GM12878 (cell line): ENCODE results near the gene ABCA3. TPM values are rescaled to one million over a fixed set of nuclear protein-coding genes. Genes with fewer than 3 reads are reported as not detected.

Experiments
- ATAC-seq: fragments of 200-7000 bp; cut with Tn5 transposase; 3 replicates; pipeline ENCODE4 v1.9.1; 2020; ENCODE audit warnings: mild to moderate bottlenecking, moderate library complexity
- BruUV-seq: library from RNA; stranded (reverse); fragments of 400-500 nt; replicated peaks from 2 replicates; lab custom pipeline; 2021; lab: Mats Ljungman, UMichigan
- CTCF ChIA-PET: fragments of 300-600 bp; sonication (Branson Sonifier 250); formaldehyde crosslinking; extraction: SDS; loops from one replicate; lab custom pipeline; 2021; ENCODE audit warnings: inconsistent platforms; lab: Yijun Ruan, JAX
- POLR2A ChIA-PET: fragments of 350-600 bp; formaldehyde crosslinking; extraction: SDS; loops from one replicate; lab custom pipeline; 2021; ENCODE audit warnings: inconsistent platforms; lab: Charles Lee
- RAD21 ChIA-PET: fragments of 300-600 bp; sonication (Branson Sonifier 250); formaldehyde crosslinking; loops from one replicate; lab custom pipeline; 2023; ENCODE audit warnings: antibody characterized with exemption; ENCODE audit not compliant: unreplicated experiment; lab: Charles Lee
- SMC1A ChIA-PET: fragments of 300-600 bp; sonication (Branson Sonifier 250); formaldehyde crosslinking; loops from one replicate; lab custom pipeline; 2023; ENCODE audit not compliant: unreplicated experiment, uncharacterized antibody; lab: Charles Lee
- DNase-seq: peaks from one replicate; pipeline ENCODE4 v3.0.0-alpha.2; 2011; ENCODE audit warnings: low read depth, low spot score
- FAIRE-seq: peaks from 3 replicates; lab custom pipeline; 2011; peaks lifted over from hg19 to GRCh38; lab: Jason Lieb, UNC
- H2AFZ ChIP-seq: 2 replicates; pipeline ENCODE4 v1.6.0; 2011; ENCODE audit warnings: low read depth, low read length, control low read depth; ENCODE audit not compliant: control insufficient read depth
- H3K27ac ChIP-seq: 2 replicates; pipeline ENCODE4 v1.5.1; 2011; ENCODE audit warnings: control low read depth; ENCODE audit not compliant: control insufficient read depth, insufficient read depth
- H3K27me3 ChIP-seq, 2 experiments: replicated peaks in 1 of 2; 2 replicates each; pipeline versions ENCODE4 v1.6.0 to v1.6.1; 2011; ENCODE audit warnings: low read length in 1 of 2; ENCODE audit not compliant: control insufficient read depth in 2 of 2, insufficient read depth in 2 of 2
- H3K36me3 ChIP-seq, 2 experiments: 2 replicates each; pipeline ENCODE4 v1.5.1; 2011; ENCODE audit warnings: low read length in 1 of 2; ENCODE audit not compliant: control insufficient read depth in 2 of 2, insufficient read depth in 2 of 2
- H3K4me1 ChIP-seq: 2 replicates; pipeline ENCODE4 v1.6.1; 2011; ENCODE audit warnings: mild to moderate bottlenecking, low read length, moderate library complexity, mixed read lengths; ENCODE audit not compliant: control insufficient read depth, insufficient read depth
- H3K4me2 ChIP-seq: 2 replicates; pipeline ENCODE4 v1.6.0; 2011; ENCODE audit warnings: control low read depth; ENCODE audit not compliant: control insufficient read depth, insufficient read depth
- H3K4me3 ChIP-seq: fragments of 200-600 bp; sonication (generic); 2 replicates; pipeline ENCODE4 v1.5.1; 2016
- H3K79me2 ChIP-seq: 2 replicates; pipeline ENCODE4 v1.6.0; 2011; ENCODE audit warnings: low read length; ENCODE audit not compliant: control insufficient read depth, insufficient read depth
- H3K9ac ChIP-seq: 2 replicates; pipeline ENCODE4 v1.8.0; 2011; ENCODE audit warnings: low read length, control low read depth, mixed read lengths; ENCODE audit not compliant: control insufficient read depth, insufficient read depth
- H3K9me3 ChIP-seq: replicated peaks from 3 replicates; pipeline ENCODE4 v1.5.1; 2011; ENCODE audit warnings: mild to moderate bottlenecking, low read length; ENCODE audit not compliant: control insufficient read depth, insufficient read depth
- H4K20me1 ChIP-seq: 2 replicates; pipeline ENCODE4 v1.6.0; 2011; ENCODE audit not compliant: control insufficient read depth, insufficient read depth
- BRCA1 ChIP-seq: IDR thresholded peaks from 2 replicates; pipeline ENCODE4 v1.6.1; 2011; ENCODE audit warnings: low read depth, low read length, improper control_type of control experiment
- CHD4 ChIP-seq: fragments of 200-600 bp; sonication (generic); IDR thresholded peaks from 2 replicates; pipeline ENCODE4 v1.6.1; 2016; ENCODE audit warnings: mild to moderate bottlenecking
- EED ChIP-seq: sonication (generic); IDR thresholded peaks from 2 replicates; pipeline ENCODE4 v1.6.1; 2016; ENCODE audit warnings: antibody characterized with exemption, low read depth
- ELK1 ChIP-seq: IDR thresholded peaks from 2 replicates; pipeline ENCODE4 v1.6.1; 2012; ENCODE audit warnings: low read depth, low read length, improper control_type of control experiment
- ETV6 ChIP-seq, 2 experiments: fragments of 450-650 bp in 1 of 2; IDR thresholded peaks in 1 of 2; conservative IDR thresholded peaks in 1 of 2; 2 replicates each; pipeline ENCODE4 v1.6.1; 2014; ENCODE audit warnings: antibody characterized with exemption in 1 of 2, borderline replicate concordance in 1 of 2, low read depth in 1 of 2, mild to moderate bottlenecking in 1 of 2, moderate library complexity in 1 of 2
- EZH2 ChIP-seq: IDR thresholded peaks from 2 replicates; pipeline ENCODE4 v1.6.1; 2012; ENCODE audit warnings: low read depth, mild to moderate bottlenecking, control low read depth, inconsistent platforms, low read length, borderline replicate concordance; ENCODE audit not compliant: control insufficient read depth
- FOS ChIP-seq: IDR thresholded peaks from 3 replicates; pipeline ENCODE4 v1.6.1; 2011; ENCODE audit warnings: borderline replicate concordance; ENCODE audit not compliant: insufficient read length; ENCODE audit errors: extremely low read depth
- KDM1A ChIP-seq: fragments of 200-600 bp; sonication (generic); IDR thresholded peaks from 2 replicates; pipeline ENCODE4 v1.6.1; 2016; ENCODE audit warnings: borderline replicate concordance
- KLF5 ChIP-seq: fragments of 450-650 bp; IDR thresholded peaks from 2 replicates; pipeline ENCODE4 v1.6.1; 2014; ENCODE audit warnings: mild to moderate bottlenecking; ENCODE audit not compliant: partially characterized antibody
- MTA2 ChIP-seq: fragments of 450-650 bp; IDR thresholded peaks from 2 replicates; pipeline ENCODE4 v1.6.1; 2016; ENCODE audit warnings: low read depth, mild to moderate bottlenecking, moderate library complexity
- MXI1 ChIP-seq: fragments of 150-350 bp; IDR thresholded peaks from 2 replicates; pipeline ENCODE4 v1.6.1; 2011; ENCODE audit warnings: low read depth, mild to moderate bottlenecking, inconsistent platforms, low read length, improper control_type of control experiment
- MYB ChIP-seq: fragments of 150-350 bp; IDR thresholded peaks from 2 replicates; pipeline ENCODE4 v1.6.1; 2014; ENCODE audit warnings: mild to moderate bottlenecking, low read depth, low read length, borderline replicate concordance
- NR2C2 ChIP-seq: IDR thresholded peaks from 2 replicates; pipeline ENCODE4 v1.6.1; 2011; ENCODE audit warnings: borderline replicate concordance, low read depth; ENCODE audit not compliant: control insufficient read depth, insufficient read length
- RAD51 ChIP-seq: fragments of 450-650 bp; IDR thresholded peaks from 2 replicates; pipeline ENCODE4 v1.6.1; 2016; ENCODE audit warnings: moderate library complexity, mild to moderate bottlenecking, inconsistent platforms
- RELA ChIP-seq: fragments of 450-650 bp; IDR thresholded peaks from 2 replicates; pipeline ENCODE4 v1.8.0; 2014; ENCODE audit warnings: borderline replicate concordance; ENCODE audit not compliant: partially characterized antibody
- SRF ChIP-seq, 2 experiments: IDR thresholded peaks; 2 replicates each; pipeline ENCODE4 v1.6.1; 2011; ENCODE audit warnings: low read depth in 2 of 2, low read length in 2 of 2, mild to moderate bottlenecking in 1 of 2, moderate library complexity in 1 of 2
- STAT3 ChIP-seq: IDR thresholded peaks from 2 replicates; pipeline ENCODE4 v1.6.1; 2011; ENCODE audit warnings: low read depth, low read length, improper control_type of control experiment
- TCF3 ChIP-seq: IDR thresholded peaks from 2 replicates; pipeline ENCODE4 v1.6.1; 2012; ENCODE audit warnings: low read depth, mild to moderate bottlenecking, low read length, borderline replicate concordance; ENCODE audit not compliant: insufficient read depth
- USF2 ChIP-seq: IDR thresholded peaks from 2 replicates; pipeline ENCODE4 v1.6.1; 2011; ENCODE audit warnings: low read depth, low read length, improper control_type of control experiment, borderline replicate concordance
- WGBS: methylation state at CpG from one replicate; pipeline ENCODE4 v1.1.6; 2016; ENCODE audit warnings: low lambda C conversion rate; ENCODE audit not compliant: insufficient replicate concordance, insufficient coverage; ENCODE audit errors: missing lambda C conversion rate; 5-methylcytosine and 5-hydroxymethylcytosine counted together
- in situ Hi-C: fragments of 300-500 bp; cut with MboI; formaldehyde crosslinking; loops from 9 replicates; pipeline ENCODE4 v1.14.3; 2018; ENCODE audit warnings: mixed read lengths
- intact Hi-C: fragments of 100-400 bp; cut with micrococcal nuclease; formaldehyde crosslinking; loops from one replicate; pipeline ENCODE4 v1.14.2; 2022; ENCODE audit not compliant: unreplicated experiment
- polyA plus RNA-seq, 11 experiments: library from polyadenylated mRNA; depleted of rRNA in 4 of 11; unstranded in 6 of 11; stranded (reverse) in 5 of 11; fragments of >200 nt; fragmentation: Nextera tagmentation in 4 of 11; fragmentation: Illumina TruSeq in 1 of 11; extraction: Ambion mirVana in 4 of 11; extraction: Trizol in 1 of 11; gene quantifications; 1 replicate in 1 of 11; 2 replicates in 10 of 11; pipeline versions ENCODE4 v1.2.1 to v1.2.3, GENCODE V29; 2011 to 2016; ENCODE audit warnings: inconsistent platforms in 2 of 11, missing spikeins in 2 of 11, low read depth in 1 of 11
- total RNA-seq, 4 experiments: library from RNA; depleted of rRNA in 3 of 4; stranded (reverse); fragments of >200 nt in 3 of 4; fragmentation: Illumina TruSeq in 1 of 4; extraction: Trizol in 1 of 4; gene quantifications; 2 replicates each; pipeline versions ENCODE4 v1.2.1 to v1.2.3, GENCODE V29; 2013 to 2021
- TF ChIP-seq, protein P1 (sequence below): IDR thresholded peaks from 2 replicates; pipeline ENCODE4 v1.6.1; 2011; ENCODE audit warnings: mild to moderate bottlenecking, low read depth, low read length, moderate library complexity; ENCODE audit not compliant: insufficient replicate concordance

The ABCA3 gene
- total and polyA plus RNA-seq, 10 of the 15 experiments (the other 5 are each of a cell fraction or from before 2014, with no cell fraction given), result 0.71 to 17.6 (median 6.7) TPM

DNA sequence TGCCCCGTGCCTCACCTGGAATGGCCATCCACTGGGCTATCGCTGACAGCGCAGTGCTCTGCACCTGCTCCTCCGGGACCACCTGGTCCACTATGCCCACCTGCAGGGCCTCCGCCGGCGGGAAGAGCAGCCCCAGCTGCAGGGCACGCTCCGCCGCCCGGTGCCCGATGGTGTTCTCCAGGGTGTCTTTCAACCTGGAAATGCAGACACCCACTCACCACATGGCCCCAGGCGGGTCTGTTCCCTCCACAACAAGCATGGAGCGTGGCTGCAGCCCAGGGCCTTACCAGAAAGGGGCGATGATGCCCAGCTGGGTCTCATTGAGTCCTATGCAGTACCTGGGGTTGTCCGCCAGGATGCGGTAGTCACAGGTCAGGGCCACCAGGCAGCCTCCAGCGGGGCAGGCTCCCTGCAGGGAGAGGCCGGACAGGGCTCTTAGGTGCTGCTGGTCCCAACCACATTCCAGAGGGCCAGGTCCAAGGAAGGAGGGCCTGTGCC is 97.4 kb downstream of the ABCA3 start (continued):
- TF ChIP-seq USF2 (no peak), STAT3 (no peak)

DNA sequence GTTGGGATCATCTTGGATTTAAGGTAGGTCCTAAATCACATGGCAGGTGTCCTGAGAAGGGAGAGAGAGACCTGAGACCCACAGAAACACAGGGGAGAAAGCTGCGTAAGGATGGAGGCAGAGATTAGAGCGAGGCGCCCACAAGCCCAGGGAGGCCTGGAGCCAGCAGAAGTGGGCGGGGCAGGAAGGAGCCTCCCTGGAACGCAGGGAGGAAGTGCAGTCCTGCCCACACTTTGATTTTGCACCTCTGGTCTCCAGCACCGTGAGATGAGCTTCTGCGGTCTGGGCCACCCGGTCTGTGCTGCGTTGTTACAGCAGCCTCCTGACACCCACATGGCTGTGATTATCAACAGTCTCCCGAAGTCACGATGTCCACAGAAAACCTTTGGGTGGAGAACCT is 97.9 kb downstream of the ABCA3 start:
- 95% methylated on average over 11 of the region's 11 CpGs for WGBS
- H3K4me1 ChIP-seq, result no peaks in the 10 kb centered on the region
- H3K36me3 ChIP-seq, result peaks cover 0 to 24% of the 10 kb centered on the region in 2 experiments; a peak in 2 of 4 replicates
- no peak for ATAC-seq
- no peak for DNase-seq
- no peaks in the 10 kb centered on the region for H4K20me1 ChIP-seq
- H3K9me3 ChIP-seq, result no peaks in the 10 kb centered on the region
- no peaks in the 10 kb centered on the region for H3K79me2 ChIP-seq
- no peak overlapping the region for H3K4me3 ChIP-seq
- no peak for TF ChIP-seq FOS
- no peak for TF ChIP-seq STAT3
- TF ChIP-seq, protein P1, sequence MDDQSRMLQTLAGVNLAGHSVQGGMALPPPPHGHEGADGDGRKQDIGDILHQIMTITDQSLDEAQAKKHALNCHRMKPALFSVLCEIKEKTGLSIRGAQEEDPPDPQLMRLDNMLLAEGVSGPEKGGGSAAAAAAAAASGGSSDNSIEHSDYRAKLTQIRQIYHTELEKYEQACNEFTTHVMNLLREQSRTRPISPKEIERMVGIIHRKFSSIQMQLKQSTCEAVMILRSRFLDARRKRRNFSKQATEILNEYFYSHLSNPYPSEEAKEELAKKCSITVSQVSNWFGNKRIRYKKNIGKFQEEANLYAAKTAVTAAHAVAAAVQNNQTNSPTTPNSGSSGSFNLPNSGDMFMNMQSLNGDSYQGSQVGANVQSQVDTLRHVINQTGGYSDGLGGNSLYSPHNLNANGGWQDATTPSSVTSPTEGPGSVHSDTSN, result no peak
- TF ChIP-seq ETV6 (conservative IDR thresholded peaks at IDR 0.05 in 1 of 2, IDR thresholded peaks at IDR 0.05 in 1 of 2; ENCODE audit: borderline replicate concordance in 1 of 2, low read depth in 1 of 2), result no peak
- TF ChIP-seq MTA2, result no peak
- TF ChIP-seq SRF (IDR thresholded peaks at IDR 0.05; ENCODE audit: low read depth in 2 of 2, low read length in 2 of 2), result no peak
- TF ChIP-seq KDM1A, result no peak
- no peak for TF ChIP-seq MYB
- no peak for TF ChIP-seq NR2C2
- TF ChIP-seq KLF5, result no peak
- no peak for TF ChIP-seq RELA
- TF ChIP-seq MXI1, result no peak
- no peak for TF ChIP-seq EZH2
- TF ChIP-seq BRCA1, result no peak
- TF ChIP-seq ELK1, result no peak
- no peak for TF ChIP-seq RAD51
- TF ChIP-seq TCF3, result no peak
- TF ChIP-seq EED, result no peak
- no peak for TF ChIP-seq CHD4
- TF ChIP-seq, all 136 proteins: peak for 0
- no peak overlapping the region for H3K4me2 ChIP-seq
- H3K27me3 ChIP-seq, result no peaks in the 10 kb centered on the region
- RAD21 ChIA-PET, result no interaction called here
- FAIRE-seq, result no peak
- intact Hi-C loops (no loop called here), in situ Hi-C loops (no loop called here)
- SMC1A ChIA-PET, result no interaction called here
- POLR2A ChIA-PET, result no interaction called here
- H2AFZ ChIP-seq, result no peak overlapping the region
- CTCF ChIA-PET, result no interaction called here
- no peak overlapping the region for H3K9ac ChIP-seq
- BruUV-seq, result no TSS peak
- no peak overlapping the region for H3K27ac ChIP-seq
